Mesendoderm (in vitro differentiated cells): ENCODE measurements around the gene ZBTB3.

Source experiments
- DNase-seq: peaks from one replicate; pipeline ENCODE4 v3.0.0; 2013
- H2AK5ac ChIP-seq: 2 replicates; pipeline ENCODE4 v1.6.1; 2013; ENCODE audit warnings: low read length, inconsistent platforms
- H2BK120ac ChIP-seq: 2 replicates; pipeline ENCODE4 v1.6.1; 2013; ENCODE audit warnings: low read depth, mild to moderate bottlenecking, low read length, moderate library complexity, mixed read lengths
- H2BK15ac ChIP-seq: replicated peaks from 2 replicates; pipeline ENCODE4 v1.6.1; 2013; ENCODE audit warnings: low read depth, mild to moderate bottlenecking, moderate library complexity
- H2BK5ac ChIP-seq: 2 replicates; pipeline ENCODE4 v1.6.1; 2013; ENCODE audit warnings: low read length, inconsistent platforms
- H3K18ac ChIP-seq: 2 replicates; pipeline ENCODE4 v1.6.1; 2013; ENCODE audit warnings: mild to moderate bottlenecking, low read length, mixed read lengths
- H3K23ac ChIP-seq: one replicate; pipeline ENCODE4 v1.6.1; 2013; ENCODE audit warnings: low read length
- H3K27ac ChIP-seq: 2 replicates; pipeline ENCODE4 v1.5.1; 2013; ENCODE audit warnings: low read depth, mild to moderate bottlenecking, inconsistent platforms, low read length, moderate library complexity
- H3K27me3 ChIP-seq: 2 replicates; pipeline ENCODE4 v1.6.1; 2013; ENCODE audit warnings: low read length, control low read depth, mild to moderate bottlenecking, inconsistent platforms; ENCODE audit not compliant: insufficient read depth, poor library complexity
- H3K36me3 ChIP-seq: 2 replicates; pipeline ENCODE4 v1.6.1; 2013; ENCODE audit warnings: low read length, inconsistent platforms; ENCODE audit not compliant: control insufficient read depth, insufficient read depth
- H3K4ac ChIP-seq: one replicate; pipeline ENCODE4 v1.6.1; 2013; ENCODE audit warnings: low read depth, mild to moderate bottlenecking, low read length, moderate library complexity
- H3K4me1 ChIP-seq: 2 replicates; pipeline ENCODE4 v1.6.1; 2013; ENCODE audit warnings: low read depth, low read length, inconsistent platforms; ENCODE audit not compliant: control insufficient read depth
- H3K4me2 ChIP-seq: 2 replicates; pipeline ENCODE4 v1.6.1; 2013; ENCODE audit warnings: low read length
- H3K4me3 ChIP-seq: 2 replicates; pipeline ENCODE4 v1.5.1; 2013; ENCODE audit warnings: mild to moderate bottlenecking, low read length
- H3K56ac ChIP-seq: one replicate; pipeline ENCODE4 v1.6.1; 2013; ENCODE audit warnings: low read length
- H3K79me1 ChIP-seq: 2 replicates; pipeline ENCODE4 v1.6.1; 2013; ENCODE audit warnings: low read length, inconsistent platforms
- H3K79me2 ChIP-seq: 2 replicates; pipeline ENCODE4 v1.6.1; 2013; ENCODE audit warnings: mild to moderate bottlenecking, low read length; ENCODE audit not compliant: control insufficient read depth, insufficient read depth
- H3K9ac ChIP-seq: 2 replicates; pipeline ENCODE4 v1.6.1; 2013; ENCODE audit warnings: low read length, inconsistent platforms
- H4K5ac ChIP-seq: one replicate; pipeline ENCODE4 v1.6.1; 2013; ENCODE audit warnings: low read length
- H4K8ac ChIP-seq: one replicate; pipeline ENCODE4 v1.6.1; 2013; ENCODE audit warnings: low read depth, mild to moderate bottlenecking, control low read depth, low read length, moderate library complexity
- WGBS: extraction: QIAGEN DNeasy Blood & Tissue Kit; methylation state at CpG from one replicate; pipeline ENCODE4 v1.1.7; 2013; ENCODE audit warnings: low lambda C conversion rate, missing lambda C conversion rate; ENCODE audit not compliant: insufficient coverage; ENCODE audit errors: extremely low coverage; 5-methylcytosine and 5-hydroxymethylcytosine counted together

Gene ZBTB3

GRCh38 chr11:62712861-62713260 lies 41.1 kb downstream of the ZBTB3 start:
- no CpG with 5 or more reads among the region's 3 CpGs for WGBS
- H3K36me3 ChIP-seq: peaks cover 15% of the 10 kb centered on the region
- H3K4ac ChIP-seq: no peak overlapping the region

GRCh38 chr11:62712276-62712812 lies 41.6 kb downstream of the ZBTB3 start:
- WGBS: no CpG with 5 or more reads among the region's 6 CpGs
- no peak overlapping the region for H3K27ac ChIP-seq
- no peak overlapping the region for H3K4me2 ChIP-seq
- H4K5ac ChIP-seq: no peak overlapping the region
- no peak overlapping the region for H3K4ac ChIP-seq
- H3K27me3 ChIP-seq: no peaks in the 10 kb centered on the region
- peaks cover 13% of the 10 kb centered on the region for H3K4me1 ChIP-seq
- no peak overlapping the region for H2AK5ac ChIP-seq
- H3K4me3 ChIP-seq: no peak overlapping the region
- peaks cover 13% of the 10 kb centered on the region for H3K36me3 ChIP-seq
- no peak overlapping the region for H4K8ac ChIP-seq
- no peak overlapping the region for H3K23ac ChIP-seq
- H3K18ac ChIP-seq: no peak overlapping the region
- H2BK5ac ChIP-seq: no peak overlapping the region
- no peak overlapping the region for H2BK120ac ChIP-seq
- DNase-seq: no peak
- no peak overlapping the region for H2BK15ac ChIP-seq
- no peak overlapping the region for H3K9ac ChIP-seq
- H3K56ac ChIP-seq: no peak overlapping the region
- peaks cover 1% of the 10 kb centered on the region for H3K79me1 ChIP-seq
- H3K79me2 ChIP-seq: no peaks in the 10 kb centered on the region

More at GRCh38 chr11:62712861-62713260, 41.1 kb downstream of the ZBTB3 start:
- H2BK5ac ChIP-seq: no peak overlapping the region
- no peak overlapping the region for H3K18ac ChIP-seq
- no peak overlapping the region for H2BK120ac ChIP-seq
- no peak overlapping the region for H3K4me3 ChIP-seq
- no peak overlapping the region for H3K4me2 ChIP-seq
- no peak overlapping the region for H3K56ac ChIP-seq
- no peak for DNase-seq
- H3K4me1 ChIP-seq: peaks cover 12% of the 10 kb centered on the region
- no peak overlapping the region for H4K8ac ChIP-seq
- no peaks in the 10 kb centered on the region for H3K79me2 ChIP-seq
- peaks cover 1% of the 10 kb centered on the region for H3K79me1 ChIP-seq
- H2BK15ac ChIP-seq: no peak overlapping the region
- H3K23ac ChIP-seq: no peak overlapping the region
- H3K27ac ChIP-seq: no peak overlapping the region
- no peak overlapping the region for H3K9ac ChIP-seq
- no peak overlapping the region for H4K5ac ChIP-seq
- H3K27me3 ChIP-seq: no peaks in the 10 kb centered on the region
- H2AK5ac ChIP-seq: no peak overlapping the region

GRCh38 chr11:62710001-62710345 lies 44.0 kb downstream of the ZBTB3 start:
- WGBS: no CpG with 5 or more reads among the region's 7 CpGs
- H3K18ac ChIP-seq: peak overlapping the region; percentile 65
- H3K79me2 ChIP-seq: peaks cover 8% of the 10 kb centered on the region
- no peaks in the 10 kb centered on the region for H3K27me3 ChIP-seq
- H3K27ac ChIP-seq: peak overlapping the region; percentile 87
- peaks cover 13% of the 10 kb centered on the region for H3K4me1 ChIP-seq
- peaks cover 5% of the 10 kb centered on the region for H3K36me3 ChIP-seq
- H3K4ac ChIP-seq: peak overlapping the region; percentile 89
- peak overlapping the region; percentile 20 for H2AK5ac ChIP-seq
- peak overlapping the region; percentile 64 for H3K4me2 ChIP-seq
- no peak overlapping the region for H2BK15ac ChIP-seq
- no peak overlapping the region for H2BK120ac ChIP-seq
- DNase-seq: no peak
- no peak overlapping the region for H3K4me3 ChIP-seq
- peak overlapping the region; percentile 71 for H2BK5ac ChIP-seq
- peak overlapping the region; percentile 96 for H4K5ac ChIP-seq
- no peak overlapping the region for H4K8ac ChIP-seq
- H3K79me1 ChIP-seq: peaks cover 5% of the 10 kb centered on the region
- no peak overlapping the region for H3K23ac ChIP-seq
- peak overlapping the region; percentile 96 for H3K56ac ChIP-seq
- peak overlapping the region; percentile 89 for H3K9ac ChIP-seq

GRCh38 chr11:62709247-62710000 lies 44.5 kb downstream of the ZBTB3 start:
- DNase-seq: peak; percentile 99
- Histone ChIP-seq H4K5ac (peak overlapping the region; percentile 96), H3K27ac (peak overlapping the region; percentile 87), H3K79me2 (peaks cover 9% of the 10 kb centered on the region), H3K23ac (peak overlapping the region; percentile 72), H3K4me1 (peaks cover 13% of the 10 kb centered on the region), H3K4me3 (peak overlapping the region; percentile 72), H2AK5ac (peak overlapping the region; percentile 92), H3K9ac (peak overlapping the region; percentile 94), H3K79me1 (peaks cover 7% of the 10 kb centered on the region), H4K8ac (no peak overlapping the region), H2BK15ac (no peak overlapping the region), H3K56ac (peak overlapping the region; percentile 97), H3K4ac (peak overlapping the region; percentile 93), H3K4me2 (peak overlapping the region; percentile 99), H3K18ac (peak overlapping the region; percentile 65), H2BK5ac (peak overlapping the region; percentile 86), H3K27me3 (no peaks in the 10 kb centered on the region), H3K36me3 (peaks cover 5% of the 10 kb centered on the region), H2BK120ac (no peak overlapping the region)
- no CpG with 5 or more reads among the region's 47 CpGs for WGBS

GRCh38 chr11:62708793-62709192 lies 45.2 kb downstream of the ZBTB3 start:
- peaks cover 5% of the 10 kb centered on the region for H3K36me3 ChIP-seq
- no peak overlapping the region for H2BK120ac ChIP-seq
- H3K4me3 ChIP-seq: peak overlapping the region; percentile 72
- peak overlapping the region; percentile 86 for H2BK5ac ChIP-seq
- H3K4ac ChIP-seq: peak overlapping the region; percentile 93
- no peak overlapping the region for H2BK15ac ChIP-seq
- no peaks in the 10 kb centered on the region for H3K27me3 ChIP-seq
- peak overlapping the region; percentile 92 for H2AK5ac ChIP-seq
- H3K27ac ChIP-seq: peak overlapping the region; percentile 57
- H3K79me1 ChIP-seq: peaks cover 7% of the 10 kb centered on the region
- H3K4me2 ChIP-seq: peak overlapping the region; percentile 99
- H3K79me2 ChIP-seq: peaks cover 9% of the 10 kb centered on the region
- no CpG with 5 or more reads among the region's 7 CpGs for WGBS
- DNase-seq: peak; percentile 62
- peak overlapping the region; percentile 87 for H4K5ac ChIP-seq
- peak overlapping the region; percentile 94 for H3K9ac ChIP-seq
- H3K23ac ChIP-seq: peak overlapping the region; percentile 72
- peak overlapping the region; percentile 21 for H3K18ac ChIP-seq
- no peak overlapping the region for H4K8ac ChIP-seq
- peak overlapping the region; percentile 97 for H3K56ac ChIP-seq
- H3K4me1 ChIP-seq: peaks cover 13% of the 10 kb centered on the region
